ENCODE data around the gene GPSM1. TPM values are rescaled to one million over a fixed set of nuclear protein-coding genes. Genes with fewer than 3 reads are reported as not detected.
"Not testable (repeated sequence)": the region's sequence is repeated elsewhere in the genome, so short reads cannot be mapped to it uniquely, and the experiment has no call there.

The GPSM1 gene
- total and polyA plus RNA-seq, 4 donors = 6.9 to 53.7 (median 25.8) TPM

GRCh38 chr9:136403915-136404800 is 76.8 kb downstream of the GPSM1 start:
- intact Hi-C loops (cut with DNase I) = no loop called here
- ATAC-seq (ENCODE audit: low FRiP score) = no peak
- DNase-seq = no peak
- 89 to 90% methylated on average over 32 of the region's 32 CpGs for WGBS, 2 donors
- Histone ChIP-seq H3K9me3 (ENCODE audit: control insufficient read depth, low read length) (no peaks in the 10 kb centered on the region), H3K4me3 (ENCODE audit: low read length in 2 of 2) (no peak overlapping the region), H3K36me3 (ENCODE audit: control insufficient read depth in 1 of 2, insufficient read depth in 2 of 2, low read length in 1 of 2) (no peaks in the 10 kb centered on the region), H3K4me1 (ENCODE audit: control insufficient read depth in 1 of 2, insufficient read depth in 2 of 2, low read length in 2 of 2) (no peaks in the 10 kb centered on the region), H3K27me3 (ENCODE audit: control insufficient read depth in 1 of 2, insufficient read depth in 2 of 2, low read length in 1 of 2) (no peaks in the 10 kb centered on the region), H3K27ac (ENCODE audit: low read depth in 1 of 2, low read length in 2 of 2) (no peak overlapping the region)

GRCh38 chr9:136404801-136405136 is 77.4 kb downstream of the GPSM1 start:
- Histone ChIP-seq H3K27ac (ENCODE audit: low read depth in 1 of 2, low read length in 2 of 2) (no peak overlapping the region), H3K36me3 (ENCODE audit: control insufficient read depth in 1 of 2, insufficient read depth in 2 of 2, low read length in 1 of 2) (no peaks in the 10 kb centered on the region), H3K9me3 (ENCODE audit: control insufficient read depth, low read length) (no peaks in the 10 kb centered on the region), H3K27me3 (ENCODE audit: control insufficient read depth in 1 of 2, insufficient read depth in 2 of 2, low read length in 1 of 2) (no peaks in the 10 kb centered on the region), H3K4me3 (ENCODE audit: low read length in 2 of 2) (no peak overlapping the region), H3K4me1 (ENCODE audit: control insufficient read depth in 1 of 2, insufficient read depth in 2 of 2, low read length in 2 of 2) (no peaks in the 10 kb centered on the region)
- 88 to 91% methylated on average over 14 of the region's 14 CpGs for WGBS, 2 donors
- ATAC-seq (ENCODE audit: low FRiP score) (no peak), DNase-seq (no peak)
- intact Hi-C loops (cut with DNase I) = no loop called here

GRCh38 chr9:136405481-136405880 is 78.1 kb downstream of the GPSM1 start:
- ATAC-seq (ENCODE audit: low FRiP score) = no peak
- Histone ChIP-seq H3K36me3 (ENCODE audit: control insufficient read depth in 1 of 2, insufficient read depth in 2 of 2, low read length in 1 of 2) (no peaks in the 10 kb centered on the region), H3K27ac (ENCODE audit: low read depth in 1 of 2, low read length in 2 of 2) (no peak overlapping the region), H3K27me3 (ENCODE audit: control insufficient read depth in 1 of 2, insufficient read depth in 2 of 2, low read length in 1 of 2) (no peaks in the 10 kb centered on the region), H3K4me3 (ENCODE audit: low read length in 2 of 2) (no peak overlapping the region), H3K4me1 (ENCODE audit: control insufficient read depth in 1 of 2, insufficient read depth in 2 of 2, low read length in 2 of 2) (no peaks in the 10 kb centered on the region), H3K9me3 (ENCODE audit: control insufficient read depth, low read length) (no peaks in the 10 kb centered on the region)
- intact Hi-C loops (cut with DNase I) = no loop called here
- no peak for DNase-seq
- WGBS, 2 donors = 86 to 89% methylated on average over 7 of the region's 7 CpGs

- H3K27ac ChIP-seq (ENCODE audit: low read depth in 1 of 2, low read length in 2 of 2); H3K4me3 ChIP-seq (ENCODE audit: low read length in 2 of 2); H3K4me1 ChIP-seq (ENCODE audit: control insufficient read depth in 1 of 2, insufficient read depth in 2 of 2, low read length in 2 of 2); H3K9me3 ChIP-seq (ENCODE audit: control insufficient read depth, low read length); ATAC-seq (ENCODE audit: low FRiP score); H3K36me3 ChIP-seq (ENCODE audit: control insufficient read depth in 1 of 2, insufficient read depth in 2 of 2, low read length in 1 of 2); DNase-seq; H3K27me3 ChIP-seq (ENCODE audit: control insufficient read depth in 1 of 2, insufficient read depth in 2 of 2, low read length in 1 of 2); intact Hi-C loops (cut with DNase I): not testable (repeated sequence)
- 91 to 95% methylated on average over 10 of the region's 10 CpGs for WGBS, 2 donors
Observed at GRCh38 chr9:136405904-136406303, 78.6 kb downstream of the GPSM1 start.

- intact Hi-C loops (cut with DNase I); ATAC-seq (ENCODE audit: low FRiP score); H3K9me3 ChIP-seq (ENCODE audit: control insufficient read depth, low read length); H3K4me1 ChIP-seq (ENCODE audit: control insufficient read depth in 1 of 2, insufficient read depth in 2 of 2, low read length in 2 of 2); H3K4me3 ChIP-seq (ENCODE audit: low read length in 2 of 2); H3K36me3 ChIP-seq (ENCODE audit: control insufficient read depth in 1 of 2, insufficient read depth in 2 of 2, low read length in 1 of 2); DNase-seq; H3K27me3 ChIP-seq (ENCODE audit: control insufficient read depth in 1 of 2, insufficient read depth in 2 of 2, low read length in 1 of 2); H3K27ac ChIP-seq (ENCODE audit: low read depth in 1 of 2, low read length in 2 of 2): not testable (repeated sequence)
- 93 to 96% methylated on average over 27 to 28 of the region's 28 CpGs for WGBS, 2 donors
Observed at GRCh38 chr9:136407061-136407460, 79.7 kb downstream of the GPSM1 start.

- H3K9me3 ChIP-seq (ENCODE audit: control insufficient read depth, low read length) = no peaks in the 10 kb centered on the region
- ATAC-seq (ENCODE audit: low FRiP score) = no peak
- 84 to 87% methylated on average over 7 of the region's 7 CpGs for WGBS, 2 donors
- H3K27ac ChIP-seq (ENCODE audit: low read depth in 1 of 2, low read length in 2 of 2) = no peak overlapping the region
- no peak for DNase-seq
- no peaks in the 10 kb centered on the region for H3K36me3 ChIP-seq (ENCODE audit: control insufficient read depth in 1 of 2, insufficient read depth in 2 of 2, low read length in 1 of 2)
- intact Hi-C loops (cut with DNase I) = no loop called here
- H3K27me3 ChIP-seq (ENCODE audit: control insufficient read depth in 1 of 2, insufficient read depth in 2 of 2, low read length in 1 of 2) = no peaks in the 10 kb centered on the region
- no peaks in the 10 kb centered on the region for H3K4me1 ChIP-seq (ENCODE audit: control insufficient read depth in 1 of 2, insufficient read depth in 2 of 2, low read length in 2 of 2)
- no peak overlapping the region for H3K4me3 ChIP-seq (ENCODE audit: low read length in 2 of 2)
Observed at GRCh38 chr9:136407911-136408310, 80.6 kb downstream of the GPSM1 start.

Other genes starting within 250 kb of the GPSM1 start
- gene NACC2, start 232.2 kb upstream of the GPSM1 start, total RNA-seq = 10 to 100 TPM; 51.3 to 61.0 TPM
- gene NACC2, start 232.2 kb upstream of the GPSM1 start, polyA plus RNA-seq = 10 to 100 TPM; 10.5 to 11.7 TPM
- 10 to 100 TPM; 22.0 to 25.1 TPM for gene TMEM250, start 208.7 kb upstream of the GPSM1 start, total RNA-seq
- 10 to 100 TPM; 14.9 to 19.0 TPM for gene TMEM250, start 208.7 kb upstream of the GPSM1 start, polyA plus RNA-seq
- not detected for gene LHX3, start 122.4 kb upstream of the GPSM1 start, total RNA-seq
- not detected for gene LHX3, start 122.4 kb upstream of the GPSM1 start, polyA plus RNA-seq
- 1 to 10 TPM; 6.8 to 7.9 TPM for gene QSOX2, start 81.7 kb upstream of the GPSM1 start, total RNA-seq
- 1 to 10 TPM; 1.0 to 5.7 TPM for gene QSOX2, start 81.7 kb upstream of the GPSM1 start, polyA plus RNA-seq
- gene CCDC187, start 23.4 kb upstream of the GPSM1 start, total RNA-seq = not detected
- not detected for gene CCDC187, start 23.4 kb upstream of the GPSM1 start, polyA plus RNA-seq
- gene DNLZ, start 36.2 kb downstream of the GPSM1 start, total RNA-seq = 10 to 100 TPM; 15.5 to 18.1 TPM
- gene DNLZ, start 36.2 kb downstream of the GPSM1 start, polyA plus RNA-seq = 10 to 100 TPM; 12.4 to 14.4 TPM
- gene CARD9, start 46.1 kb downstream of the GPSM1 start, total RNA-seq = 1 to 10 TPM; 2.6 to 5.3 TPM
- 1 to 10 TPM; 1.4 to 4.4 TPM for gene CARD9, start 46.1 kb downstream of the GPSM1 start, polyA plus RNA-seq
- gene SNAPC4, start 72.6 kb downstream of the GPSM1 start, total RNA-seq = 1 to 10 TPM; 6.8 to 7.7 TPM
- gene SNAPC4, start 72.6 kb downstream of the GPSM1 start, polyA plus RNA-seq = 10 to 100 TPM in 1 of 2 donors, 1 to 10 TPM in 1; 1.6 to 13.9 TPM
- gene ENTR1, start 83.1 kb downstream of the GPSM1 start, total RNA-seq = 10 to 100 TPM; 27.1 to 39.0 TPM
- gene ENTR1, start 83.1 kb downstream of the GPSM1 start, polyA plus RNA-seq = 10 to 100 TPM; 15.0 to 47.2 TPM
- 10 to 100 TPM; 31.2 to 38.8 TPM for gene PMPCA, start 83.1 kb downstream of the GPSM1 start, total RNA-seq
- gene PMPCA, start 83.1 kb downstream of the GPSM1 start, polyA plus RNA-seq = 10 to 100 TPM; 16.2 to 72.0 TPM
- 10 to 100 TPM in 1 of 2 donors, 1 to 10 TPM in 1; 8.6 to 14.9 TPM for gene INPP5E, start 112.3 kb downstream of the GPSM1 start, total RNA-seq
- gene INPP5E, start 112.3 kb downstream of the GPSM1 start, polyA plus RNA-seq = 10 to 100 TPM in 1 of 2 donors, 1 to 10 TPM in 1; 2.8 to 15.6 TPM
- 10 to 100 TPM; 57.1 to 59.1 TPM for gene SEC16A, start 155.5 kb downstream of the GPSM1 start, total RNA-seq
- gene SEC16A, start 155.5 kb downstream of the GPSM1 start, polyA plus RNA-seq = 10 to 100 TPM; 11.1 to 61.0 TPM
- gene NOTCH1, start 218.5 kb downstream of the GPSM1 start, total RNA-seq = 10 to 100 TPM; 47.4 to 81.6 TPM
- gene NOTCH1, start 218.5 kb downstream of the GPSM1 start, polyA plus RNA-seq = 1 to 10 TPM; 3.1 to 8.5 TPM